DND-41 (cell line): ENCODE results near the gene SAMD9L.

Experiments used
- ATAC-seq: fragments of 200-7000 bp; cut with Tn5 transposase; 3 replicates; pipeline ENCODE4 v1.9.1; 2021; ENCODE audit warnings: low read depth; ENCODE audit not compliant: insufficient read depth
- DNase-seq: peaks from one replicate; pipeline ENCODE4 v3.0.0-alpha.2; 2020
- H2AFZ ChIP-seq: 2 replicates; pipeline ENCODE4 v1.6.0; 2012; ENCODE audit warnings: low read depth, low read length
- H3K27ac ChIP-seq: 2 replicates; pipeline ENCODE4 v1.5.1; 2012; ENCODE audit warnings: low read length, inconsistent platforms
- H3K27me3 ChIP-seq: fragments of 200-600 bp; sonication (generic); 2 replicates; pipeline ENCODE4 v1.6.0; 2012; ENCODE audit warnings: low read length, mild to moderate bottlenecking, inconsistent platforms; ENCODE audit not compliant: insufficient read depth, poor library complexity
- H3K36me3 ChIP-seq: 2 replicates; pipeline ENCODE4 v1.5.1; 2012; ENCODE audit warnings: low read length, inconsistent platforms; ENCODE audit not compliant: insufficient read depth
- H3K4me1 ChIP-seq: 2 replicates; pipeline ENCODE4 v1.5.1; 2012; ENCODE audit warnings: mild to moderate bottlenecking, low read length; ENCODE audit not compliant: insufficient read depth
- H3K4me2 ChIP-seq: 2 replicates; pipeline ENCODE4 v1.6.0; 2012; ENCODE audit warnings: mild to moderate bottlenecking, moderate library complexity, low read length, inconsistent platforms; ENCODE audit not compliant: insufficient read depth
- H3K4me3 ChIP-seq, 2 experiments: fragments of 200-600 bp in 1 of 2; shearing (Covaris generic) in 1 of 2; 2 replicates each; pipeline ENCODE4 v1.5.1; 2012 to 2016; ENCODE audit warnings: inconsistent platforms in 2 of 2, low read length in 2 of 2, mild to moderate bottlenecking in 2 of 2, low read depth in 1 of 2, moderate library complexity in 1 of 2
- H3K79me2 ChIP-seq: 2 replicates; pipeline ENCODE4 v1.6.0; 2012; ENCODE audit warnings: low read length, inconsistent platforms; ENCODE audit not compliant: insufficient read depth
- H3K9ac ChIP-seq: 2 replicates; pipeline ENCODE4 v1.6.0; 2012; ENCODE audit warnings: low read depth, mild to moderate bottlenecking, inconsistent platforms, low read length, moderate library complexity
- H3K9me3 ChIP-seq: 2 replicates; pipeline ENCODE4 v1.5.1; 2012; ENCODE audit warnings: low read length, moderate library complexity, mild to moderate bottlenecking, inconsistent platforms; ENCODE audit not compliant: insufficient read depth, severe bottlenecking
- H4K20me1 ChIP-seq: 2 replicates; pipeline ENCODE4 v1.6.0; 2012; ENCODE audit warnings: low read length; ENCODE audit not compliant: insufficient read depth
- CTCF ChIP-seq: IDR thresholded peaks from 2 replicates; pipeline ENCODE4 v1.5.1; 2012; ENCODE audit warnings: borderline replicate concordance, low read length, moderate library complexity, mild to moderate bottlenecking; ENCODE audit not compliant: poor library complexity, severe bottlenecking; ENCODE audit errors: extremely low read depth
- EZH2 ChIP-seq: IDR thresholded peaks from 3 replicates; pipeline ENCODE4 v1.6.1; 2012; ENCODE audit warnings: borderline replicate concordance, low read depth, mild to moderate bottlenecking, moderate library complexity, low read length, inconsistent platforms; ENCODE audit not compliant: severe bottlenecking

The SAMD9L gene

DNA sequence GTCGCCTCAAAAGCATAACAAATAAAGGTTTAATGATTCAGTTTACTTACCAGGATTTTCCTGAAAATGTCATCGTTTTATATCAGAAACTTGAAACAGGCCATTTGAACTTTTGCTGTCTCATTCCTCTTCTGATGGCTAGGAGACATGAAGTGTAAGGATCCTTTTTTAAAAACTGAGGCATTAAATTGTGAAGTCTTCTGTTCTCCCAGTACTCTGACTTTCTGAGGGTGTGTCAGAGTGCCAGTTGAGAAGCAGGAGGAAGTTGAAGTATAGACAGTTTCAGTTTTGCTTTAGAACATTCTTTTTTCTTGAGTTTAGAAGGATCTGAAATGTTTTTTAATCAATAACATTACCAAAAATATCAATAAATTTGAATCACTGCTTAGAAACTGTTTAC, at the start of gene SAMD9L:
TSS of gene SAMD9L (minus strand) at position 242 of the 400 bp plus-strand sequence. CDS start 12,414 bp downstream, outside the sequence.
- peak within 1 kb of the TSS; percentile 81 for H3K27ac ChIP-seq
- no peaks in the 10 kb centered on the region for H3K9me3 ChIP-seq
- no peaks in the 10 kb centered on the region for H4K20me1 ChIP-seq
- TF ChIP-seq EZH2 (no peak), CTCF (no peak)
- H3K27me3 ChIP-seq, result no peaks in the 10 kb centered on the region
- H3K4me3 ChIP-seq, result peak within 1 kb of the TSS; percentile 44 to 73
- peak; percentile 31 for DNase-seq
- H3K4me2 ChIP-seq, result peak within 1 kb of the TSS; percentile 88
- H3K79me2 ChIP-seq, result peaks cover 22% of the 10 kb centered on the region
- H3K36me3 ChIP-seq, result peaks cover 19% of the 10 kb centered on the region
- peak; percentile 66 for ATAC-seq
- peak within 1 kb of the TSS; percentile 61 for H3K9ac ChIP-seq
- peaks cover 27% of the 10 kb centered on the region for H3K4me1 ChIP-seq
- H2AFZ ChIP-seq, result peak within 1 kb of the TSS; percentile 81

DNA sequence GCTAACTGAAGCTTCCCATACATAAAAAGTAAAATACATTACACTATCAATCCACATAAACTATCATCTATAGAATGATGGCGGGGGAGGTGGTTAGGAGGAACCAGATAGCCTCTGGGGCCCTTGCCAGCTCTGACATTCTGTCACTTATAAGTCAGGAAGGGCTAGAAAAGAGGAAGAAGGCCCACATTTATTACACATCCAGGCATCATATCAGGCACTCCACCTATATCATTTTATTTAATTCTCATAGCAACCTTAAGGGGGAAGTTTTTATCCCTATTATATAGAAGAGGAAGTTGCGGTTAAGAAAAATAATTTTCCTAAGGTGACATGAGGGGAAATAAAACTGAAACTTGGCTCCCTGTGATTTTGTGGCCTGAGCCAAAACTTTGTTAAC, 48.2 kb upstream of the SAMD9L start:
- no peak overlapping the region for H3K27ac ChIP-seq
- no peak overlapping the region for H3K4me3 ChIP-seq
- no peak for TF ChIP-seq EZH2
- TF ChIP-seq CTCF, result no peak
- H2AFZ ChIP-seq, result no peak overlapping the region
- DNase-seq, result no peak
- no peak for ATAC-seq
- no peak overlapping the region for H3K9ac ChIP-seq
- no peaks in the 10 kb centered on the region for H4K20me1 ChIP-seq
- peaks cover 8% of the 10 kb centered on the region for H3K27me3 ChIP-seq
- no peaks in the 10 kb centered on the region for H3K36me3 ChIP-seq
- no peaks in the 10 kb centered on the region for H3K79me2 ChIP-seq
- no peaks in the 10 kb centered on the region for H3K4me1 ChIP-seq
- H3K4me2 ChIP-seq, result no peak overlapping the region
- no peaks in the 10 kb centered on the region for H3K9me3 ChIP-seq

DNA sequence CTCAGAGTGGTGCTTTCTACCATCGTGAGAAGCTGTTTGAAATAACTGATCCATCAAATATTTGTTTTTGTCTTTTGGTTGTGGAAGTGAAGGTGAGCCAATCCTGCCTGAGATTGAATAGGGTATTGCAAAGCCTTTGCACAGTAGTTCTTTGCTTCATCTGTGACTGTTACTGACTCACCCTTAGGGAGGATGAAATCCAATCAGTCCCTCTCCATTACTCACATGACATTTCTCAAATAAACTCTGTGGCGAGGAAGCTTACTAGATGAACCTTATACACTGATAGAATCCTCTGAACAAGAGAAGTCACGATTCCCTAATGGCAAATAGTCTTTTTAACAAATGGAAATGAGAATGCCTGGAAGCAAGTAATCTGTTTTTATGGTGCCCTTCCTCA, 46.2 kb upstream of the SAMD9L start:
- no peak overlapping the region for H3K27ac ChIP-seq
- H3K27me3 ChIP-seq, result peaks cover 15% of the 10 kb centered on the region
- no peaks in the 10 kb centered on the region for H3K9me3 ChIP-seq
- no peak for ATAC-seq
- no peak for DNase-seq
- no peak overlapping the region for H3K4me3 ChIP-seq
- H3K36me3 ChIP-seq, result no peaks in the 10 kb centered on the region
- no peak overlapping the region for H2AFZ ChIP-seq
- no peak overlapping the region for H3K4me2 ChIP-seq
- no peaks in the 10 kb centered on the region for H3K4me1 ChIP-seq
- H3K79me2 ChIP-seq, result no peaks in the 10 kb centered on the region
- no peaks in the 10 kb centered on the region for H4K20me1 ChIP-seq
- TF ChIP-seq CTCF (no peak), EZH2 (no peak)
- no peak overlapping the region for H3K9ac ChIP-seq
